Pancreas (tissue), 10 donors: ENCODE data around the gene MYDGF. TPM values are rescaled to one million over a fixed set of nuclear protein-coding genes. Genes with fewer than 3 reads are reported as not detected.

Source experiments
- ATAC-seq, 4 donors: fragments of 200-7000 bp; cut with Tn5 transposase; one replicate each; pipeline versions ENCODE4 v1.8.0 to v1.9.1; 2020; ENCODE audit warnings: mild to moderate bottlenecking in 4 of 4, moderate library complexity in 4 of 4
- DNase-seq, 6 donors: peaks; one replicate each; pipeline ENCODE4 v3.0.0-alpha.2; 2020
- FAIRE-seq: peaks from 2 replicates; lab custom pipeline; 2012; peaks lifted over from hg19 to GRCh38; lab: Jason Lieb, UNC
- H3K27ac ChIP-seq, 4 donors: fragments of 200-600 bp; sonication (generic); 1 replicate in 3 of 4; 2 replicates in 1 of 4; pipeline versions ENCODE4 v1.5.0 to v1.8.0; 2020
- H3K27me3 ChIP-seq, 4 donors: fragments of 200-600 bp; one replicate each; pipeline ENCODE4 v1.8.0; 2021
- H3K36me3 ChIP-seq, 3 donors: fragments of 200-600 bp; sonication (generic) in 1 of 3; one replicate each; pipeline versions ENCODE4 v1.5.0 to v1.8.0; 2020 to 2021
- H3K4me1 ChIP-seq, 3 donors: fragments of 200-600 bp; one replicate each; pipeline ENCODE4 v1.8.0; 2021
- H3K4me3 ChIP-seq, 4 donors: fragments of 200-600 bp; sonication (generic) in 2 of 4; one replicate each; pipeline versions ENCODE4 v1.5.0 to v1.8.0; 2020 to 2021
- H3K9me3 ChIP-seq, 4 donors: fragments of 200-600 bp; one replicate each; pipeline ENCODE4 v1.8.0; 2021
- CTCF ChIP-seq, 4 donors: fragments of 200-600 bp; sonication (generic) in 3 of 4; IDR thresholded peaks; one replicate each; pipeline versions ENCODE4 v1.5.0 to v1.8.0; 2021; ENCODE audit warnings: antibody characterized with exemption in 4 of 4
- WGBS, 2 donors: extraction: QIAGEN DNeasy Blood & Tissue Kit; methylation state at CpG; one replicate each; pipeline ENCODE4 v1.1.7; 2013; 5-methylcytosine and 5-hydroxymethylcytosine counted together
- intact Hi-C, 3 donors: fragments of 100-400 bp; cut with DNase I; formaldehyde crosslinking; loops; one replicate each; pipeline versions ENCODE4 v1.11.1 to v1.14.2; 2022
- polyA plus RNA-seq, 2 donors: library from polyadenylated mRNA; stranded (reverse); fragments of 200-250 nt; gene quantifications; one replicate each; pipeline ENCODE4 v1.2.3, GENCODE V29; 2013
- total RNA-seq, 6 donors: library from RNA; stranded (reverse); fragmentation: NEBNext Ultra II Directional in 4 of 6; extraction: Animal tissue kit (Norgen Biotek cat#: 25700) in 4 of 6; gene quantifications; one replicate each; pipeline versions ENCODE4 v1.2.1 to v1.2.4, GENCODE V29; 2021 to 2023
- donor health status: healthy with polysubstance abuse.
- donor health status: DM: no; HTN: no; CAD: no; lungs with moderate emphysema.
- donor health status: DM: no; HTN: no; CAD: no.
- donor health status: control.
- donor health status: control.
- donor health status: Bipolar disorder and iron deficiency.
- donor health status: DM: yes; HTN: yes; CAD: no.
- donor health status: DM: no; HTN: no; CAD: no.
- donor health status: DM: no; HTN: no; CAD: no.
- donor health status: DM: yes; HTN: yes; CAD: no.

MYDGF gene
- total and polyA plus RNA-seq, 8 donors: 50.3 to 102 (median 66.4) TPM

DNA sequence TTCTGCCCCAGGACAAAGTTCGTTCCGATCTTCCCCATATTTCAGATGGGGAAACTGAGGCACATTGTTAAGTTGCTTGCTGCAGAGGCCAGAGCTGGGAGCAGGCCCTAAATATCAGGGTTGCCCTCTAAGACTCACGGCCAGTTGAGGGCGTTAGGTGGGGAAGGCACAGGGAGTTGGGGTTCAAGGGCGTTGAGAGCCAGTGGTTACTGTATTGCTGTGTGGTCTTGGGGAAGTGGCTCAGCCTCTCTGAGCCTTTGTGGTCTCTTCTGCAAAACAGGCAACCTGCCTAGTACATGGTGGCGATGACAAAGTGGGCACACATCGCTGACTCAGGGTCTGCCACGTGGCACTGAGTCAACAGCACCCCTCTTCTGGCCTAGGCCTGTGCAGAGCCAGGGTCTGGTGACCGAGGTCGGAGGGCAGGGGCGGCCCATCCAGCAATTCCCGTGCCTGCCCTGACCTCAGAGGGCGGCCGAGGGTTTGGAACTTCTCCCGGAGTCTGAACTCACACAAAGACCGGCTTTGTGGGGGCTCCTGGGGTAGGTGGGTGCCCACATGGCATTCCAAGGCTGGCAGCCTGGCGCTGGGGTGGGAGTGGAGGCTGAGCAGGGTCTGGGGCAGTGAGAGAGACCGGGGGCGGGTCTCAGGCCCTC lies 20.6 kb downstream of the MYDGF start:
- Histone ChIP-seq H3K4me1 (no peaks in the 10 kb centered on the region), H3K36me3 (no peaks in the 10 kb centered on the region), H3K4me3 (no peak overlapping the region), H3K9me3 (no peaks in the 10 kb centered on the region), H3K27me3 (no peaks in the 10 kb centered on the region), H3K27ac (no peak overlapping the region)
- TF ChIP-seq CTCF (IDR thresholded peaks at IDR 0.05): no peak
- WGBS, 2 donors: 86 to 92% methylated on average over 19 of the region's 19 CpGs
- ATAC-seq (no peak), DNase-seq (no peak), FAIRE-seq (no peak)
- intact Hi-C loops: no loop called here

DNA sequence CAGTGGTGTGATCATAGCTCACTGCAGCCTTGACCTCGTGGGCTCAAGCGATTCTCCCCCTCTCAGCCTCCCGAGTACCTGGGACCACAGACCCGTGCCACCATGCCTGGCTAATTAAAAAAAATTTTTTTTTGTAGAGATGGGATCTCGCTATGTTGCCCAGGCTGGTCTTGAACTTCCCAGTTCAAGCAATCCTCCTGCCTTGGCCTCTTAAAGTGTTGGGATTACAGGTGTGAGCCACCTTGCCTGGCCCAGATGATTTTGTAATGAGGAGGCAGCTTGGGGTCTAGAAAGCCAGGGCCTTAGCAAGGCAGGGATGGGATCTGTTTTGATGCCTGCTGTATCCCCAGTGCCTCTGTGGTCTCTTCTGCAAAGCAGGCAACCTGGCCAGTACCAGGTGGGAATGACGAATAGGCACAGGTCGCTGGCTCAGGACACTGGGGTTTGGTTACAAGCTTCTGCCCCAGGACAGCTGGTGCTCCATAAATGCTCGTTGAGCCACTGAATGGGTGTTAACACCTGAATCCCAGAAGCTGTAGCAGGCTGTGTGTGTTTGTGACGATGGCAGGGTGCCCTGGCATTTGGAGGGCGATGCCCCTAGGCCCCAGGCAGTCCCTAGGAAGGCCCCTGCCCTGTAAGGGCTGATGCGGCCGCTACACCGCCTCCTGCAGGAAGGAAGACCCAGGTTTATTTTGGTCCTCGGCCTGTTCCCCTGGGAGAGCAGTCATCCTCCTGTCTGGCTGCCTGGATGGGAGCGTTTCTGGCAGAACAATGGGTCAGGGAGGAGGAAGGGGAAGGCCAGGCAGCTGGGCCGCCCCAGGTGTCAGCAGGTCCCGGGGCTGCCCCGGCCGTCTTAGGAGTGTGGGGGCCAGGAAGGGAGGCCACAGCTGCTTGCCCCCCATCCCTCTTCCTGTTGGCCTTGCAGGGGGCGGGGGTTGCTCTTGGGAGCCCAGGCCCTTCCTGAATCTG lies 22.2 kb downstream of the MYDGF start:
- no peak for TF ChIP-seq CTCF (IDR thresholded peaks at IDR 0.05)
- H3K36me3 ChIP-seq: no peaks in the 10 kb centered on the region
- intact Hi-C loops: no loop called here
- 78 to 82% methylated on average over 19 to 20 of the region's 20 CpGs for WGBS, 2 donors
- H3K9me3 ChIP-seq: no peaks in the 10 kb centered on the region
- ATAC-seq: peak in 1 of 4 donors; percentile 31
- no peaks in the 10 kb centered on the region for H3K27me3 ChIP-seq
- no peak overlapping the region for H3K4me3 ChIP-seq
- no peak for DNase-seq
- no peaks in the 10 kb centered on the region for H3K4me1 ChIP-seq
- no peak overlapping the region for H3K27ac ChIP-seq
- FAIRE-seq: no peak

DNA sequence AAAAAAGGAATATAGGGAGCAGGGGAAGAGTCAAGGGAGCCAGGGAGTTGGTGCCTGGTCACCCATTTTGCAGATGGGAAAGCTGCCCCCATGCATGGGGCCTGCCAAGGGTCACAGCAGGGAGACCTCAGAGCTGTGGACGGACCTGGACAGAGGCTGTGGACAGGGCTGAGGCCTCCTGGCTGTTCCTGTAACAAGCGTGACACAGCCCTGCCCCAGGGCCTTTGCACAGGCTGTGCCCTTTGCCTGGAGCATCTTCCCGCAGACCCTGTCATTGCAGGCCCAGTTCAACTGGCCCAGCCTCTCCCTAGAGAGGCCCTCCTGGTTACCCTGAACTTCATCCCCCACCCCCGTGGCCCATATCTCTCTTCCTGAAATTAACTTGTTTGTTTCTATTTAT lies 24.4 kb downstream of the MYDGF start:
- no peak for ATAC-seq
- Histone ChIP-seq H3K27me3 (no peaks in the 10 kb centered on the region), H3K27ac (no peak overlapping the region), H3K36me3 (no peaks in the 10 kb centered on the region), H3K4me1 (no peaks in the 10 kb centered on the region), H3K9me3 (no peaks in the 10 kb centered on the region), H3K4me3 (no peak overlapping the region)
- DNase-seq: no peak
- 91 to 94% methylated on average over 4 of the region's 4 CpGs for WGBS, 2 donors
- TF ChIP-seq CTCF (IDR thresholded peaks at IDR 0.05): no peak
- intact Hi-C loops: no loop called here
- FAIRE-seq: no peak

DNA sequence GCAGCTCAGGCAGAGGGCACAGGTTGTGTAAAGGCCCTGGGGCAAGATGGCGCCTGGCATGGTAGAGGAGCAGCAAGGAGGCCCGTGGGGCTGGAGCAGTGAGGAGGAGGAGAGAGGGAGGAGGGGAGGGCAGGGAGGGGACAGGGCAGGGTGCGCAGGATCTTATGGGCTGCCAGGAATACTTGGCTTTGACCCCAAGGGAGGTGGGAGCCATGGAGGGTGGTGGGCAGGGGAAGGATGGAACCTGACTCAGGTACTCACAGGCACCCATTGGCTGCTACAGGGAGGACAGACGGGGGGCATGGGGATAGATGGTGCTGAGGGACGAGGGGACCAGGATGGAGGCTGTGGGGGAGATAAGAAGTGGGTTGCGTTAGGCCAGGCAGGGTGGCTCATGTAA lies 27.5 kb downstream of the MYDGF start:
- no peak overlapping the region for H3K27ac ChIP-seq
- H3K27me3 ChIP-seq: no peaks in the 10 kb centered on the region
- DNase-seq (no peak), ATAC-seq (no peak), FAIRE-seq (no peak)
- no peaks in the 10 kb centered on the region for H3K36me3 ChIP-seq
- intact Hi-C loops: no loop called here
- WGBS, 2 donors: 89 to 90% methylated on average over 6 of the region's 6 CpGs
- H3K9me3 ChIP-seq: no peaks in the 10 kb centered on the region
- peaks cover 0 to 6% (median 0%) of the 10 kb centered on the region in 3 donors for H3K4me1 ChIP-seq
- H3K4me3 ChIP-seq: no peak overlapping the region
- no peak for TF ChIP-seq CTCF (IDR thresholded peaks at IDR 0.05)
